GM12892 (cell line): ENCODE data around the gene RNASE11.

Source experiments
- POLR2A ChIP-seq: IDR thresholded peaks from 2 replicates; pipeline ENCODE4 v1.6.1; 2011; ENCODE audit warnings: low read depth, low read length, control low read depth
- POLR2AphosphoS5 ChIP-seq: IDR thresholded peaks from 2 replicates; pipeline ENCODE4 v1.6.1; 2011; ENCODE audit warnings: low read depth, low read length, control low read depth
- TAF1 ChIP-seq: IDR thresholded peaks from 2 replicates; pipeline ENCODE4 v1.6.1; 2011; ENCODE audit warnings: low read depth, mild to moderate bottlenecking, control low read depth, low read length, borderline replicate concordance

DNA sequence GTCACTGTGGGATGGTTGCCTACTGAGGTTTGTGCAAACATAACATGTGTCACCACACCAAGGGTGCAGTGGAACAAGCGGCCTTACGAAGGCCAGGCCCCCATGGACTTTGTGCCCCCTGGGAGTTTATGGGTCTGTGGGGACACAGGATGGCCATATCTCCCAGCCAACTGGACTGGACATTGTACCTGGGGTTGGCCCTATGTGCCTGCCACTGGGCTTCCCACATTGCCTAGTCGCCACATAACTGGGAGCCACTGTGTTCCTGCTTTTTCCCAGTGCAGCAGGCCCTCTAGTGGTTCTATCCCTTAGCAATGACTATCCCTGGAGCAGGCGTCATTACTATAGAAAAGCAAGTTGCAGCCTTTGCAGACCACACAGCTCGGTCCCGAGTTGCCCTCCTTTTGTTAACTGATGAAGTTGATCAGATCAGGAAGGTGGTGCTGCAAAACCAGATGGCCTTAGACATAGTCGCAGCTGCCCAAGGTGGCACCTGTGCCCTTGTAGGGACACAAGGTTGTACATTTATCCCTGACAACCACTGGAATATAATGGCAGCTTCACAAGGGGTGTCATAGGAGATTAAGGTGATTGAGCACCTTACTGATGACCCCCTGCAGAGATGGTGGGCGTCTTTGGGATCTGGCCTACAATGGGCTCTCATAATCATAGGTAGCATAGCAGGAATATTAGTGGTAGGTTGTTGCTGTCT is 18.5 kb upstream of the RNASE11 start:
- TF ChIP-seq POLR2A: no peak
- TF ChIP-seq TAF1: no peak
- TF ChIP-seq POLR2AphosphoS5: no peak
